ENCODE data around the gene LYSMD3. TPM values are rescaled to one million over a fixed set of nuclear protein-coding genes. Genes with fewer than 3 reads are reported as not detected.

LYSMD3 gene
- total and polyA plus RNA-seq, 5 donors = 10.6 to 34.0 (median 23.5) TPM

GRCh38 chr5:90518661-90519060, 10.7 kb downstream of the LYSMD3 start:
- Histone ChIP-seq H3K4me1 (ENCODE audit: control insufficient read depth, insufficient read depth, low read length) (no peaks in the 10 kb centered on the region), H3K27ac (ENCODE audit: low read length) (no peak overlapping the region), H3K27me3 (ENCODE audit: control insufficient read depth, insufficient read depth) (no peaks in the 10 kb centered on the region), H3K4me3 (ENCODE audit: low read length) (no peak overlapping the region), H3K9me3 (ENCODE audit: control insufficient read depth, low read length) (no peaks in the 10 kb centered on the region)
- ATAC-seq (no peak), DNase-seq (no peak)
- intact Hi-C loops (cut with DNase I) = no loop called here

- no peaks in the 10 kb centered on the region for H3K9me3 ChIP-seq (ENCODE audit: control insufficient read depth, low read length)
- no peak overlapping the region for H3K27ac ChIP-seq (ENCODE audit: low read length)
- WGBS = 81% methylated on average over 3 of the region's 3 CpGs
- no peak for DNase-seq
- H3K4me1 ChIP-seq (ENCODE audit: control insufficient read depth, insufficient read depth, low read length) = no peaks in the 10 kb centered on the region
- H3K27me3 ChIP-seq (ENCODE audit: control insufficient read depth, insufficient read depth) = no peaks in the 10 kb centered on the region
- intact Hi-C loops (cut with DNase I) = no loop called here
- no peak for ATAC-seq
- H3K4me3 ChIP-seq (ENCODE audit: low read length) = no peak overlapping the region
Observed at GRCh38 chr5:90514520-90514919, 14.9 kb downstream of the LYSMD3 start.

GRCh38 chr5:90510438-90510837, 18.9 kb downstream of the LYSMD3 start:
- H3K27ac ChIP-seq (ENCODE audit: low read length) = no peak overlapping the region
- H3K4me3 ChIP-seq (ENCODE audit: low read length) = no peak overlapping the region

GRCh38 chr5:90506221-90506620, 23.2 kb downstream of the LYSMD3 start:
- no peaks in the 10 kb centered on the region for H3K27me3 ChIP-seq (ENCODE audit: control insufficient read depth, insufficient read depth)
- ATAC-seq (no peak), DNase-seq (no peak)
- H3K4me1 ChIP-seq (ENCODE audit: control insufficient read depth, insufficient read depth, low read length) = no peaks in the 10 kb centered on the region
- H3K4me3 ChIP-seq (ENCODE audit: low read length) = no peak overlapping the region
- intact Hi-C loops (cut with DNase I) = no loop called here
- no peak overlapping the region for H3K27ac ChIP-seq (ENCODE audit: low read length)
- H3K9me3 ChIP-seq (ENCODE audit: control insufficient read depth, low read length) = no peaks in the 10 kb centered on the region

More at GRCh38 chr5:90510438-90510837, 18.9 kb downstream of the LYSMD3 start:
- intact Hi-C loops (cut with DNase I) = no loop called here
- H3K9me3 ChIP-seq (ENCODE audit: control insufficient read depth, low read length) = no peaks in the 10 kb centered on the region
- 91% methylated on average over 1 of the region's 1 CpG for WGBS
- ATAC-seq = no peak
- no peak for DNase-seq
- H3K4me1 ChIP-seq (ENCODE audit: control insufficient read depth, insufficient read depth, low read length) = no peaks in the 10 kb centered on the region
- no peaks in the 10 kb centered on the region for H3K27me3 ChIP-seq (ENCODE audit: control insufficient read depth, insufficient read depth)

- H3K4me3 ChIP-seq (ENCODE audit: low read length) = no peak overlapping the region
- no peaks in the 10 kb centered on the region for H3K27me3 ChIP-seq (ENCODE audit: control insufficient read depth, insufficient read depth)
- no peak overlapping the region for H3K27ac ChIP-seq (ENCODE audit: low read length)
- ATAC-seq (no peak), DNase-seq (no peak)
- H3K9me3 ChIP-seq (ENCODE audit: control insufficient read depth, low read length) = no peaks in the 10 kb centered on the region
- intact Hi-C loops (cut with DNase I) = no loop called here
- WGBS = 94% methylated on average over 2 of the region's 2 CpGs
- no peaks in the 10 kb centered on the region for H3K4me1 ChIP-seq (ENCODE audit: control insufficient read depth, insufficient read depth, low read length)
Observed at GRCh38 chr5:90504743-90505142, 24.6 kb downstream of the LYSMD3 start.

GRCh38 chr5:90503596-90503995, 25.8 kb downstream of the LYSMD3 start:
- no peaks in the 10 kb centered on the region for H3K27me3 ChIP-seq (ENCODE audit: control insufficient read depth, insufficient read depth)
- WGBS = 64% methylated on average over 1 of the region's 1 CpG
- H3K4me3 ChIP-seq (ENCODE audit: low read length) = no peak overlapping the region
- H3K4me1 ChIP-seq (ENCODE audit: control insufficient read depth, insufficient read depth, low read length) = no peaks in the 10 kb centered on the region
- ATAC-seq = no peak
- no peaks in the 10 kb centered on the region for H3K9me3 ChIP-seq (ENCODE audit: control insufficient read depth, low read length)
- intact Hi-C loops (cut with DNase I) = no loop called here
- DNase-seq = no peak
- H3K27ac ChIP-seq (ENCODE audit: low read length) = no peak overlapping the region

GRCh38 chr5:90495146-90495545, 34.2 kb downstream of the LYSMD3 start:
- intact Hi-C loops (cut with DNase I) = no loop called here
- DNase-seq = no peak
- H3K27me3 ChIP-seq (ENCODE audit: control insufficient read depth, insufficient read depth) = no peaks in the 10 kb centered on the region
- no peaks in the 10 kb centered on the region for H3K9me3 ChIP-seq (ENCODE audit: control insufficient read depth, low read length)
- no peak overlapping the region for H3K4me3 ChIP-seq (ENCODE audit: low read length)
- no peak overlapping the region for H3K27ac ChIP-seq (ENCODE audit: low read length)
- no peaks in the 10 kb centered on the region for H3K4me1 ChIP-seq (ENCODE audit: control insufficient read depth, insufficient read depth, low read length)
- 91% methylated on average over 1 of the region's 1 CpG for whole genome bisulfite sequencing
- no peak for ATAC-seq

- Histone ChIP-seq H3K4me3 (ENCODE audit: low read length) (no peak overlapping the region), H3K27ac (ENCODE audit: low read length) (no peak overlapping the region), H3K4me1 (ENCODE audit: control insufficient read depth, insufficient read depth, low read length) (no peaks in the 10 kb centered on the region), H3K27me3 (ENCODE audit: control insufficient read depth, insufficient read depth) (no peaks in the 10 kb centered on the region), H3K9me3 (ENCODE audit: control insufficient read depth, low read length) (no peaks in the 10 kb centered on the region)
- intact Hi-C loops (cut with DNase I) = no loop called here
- DNase-seq = no peak
- no peak for ATAC-seq
Observed at GRCh38 chr5:90494043-90494442, 35.3 kb downstream of the LYSMD3 start.

- no peaks in the 10 kb centered on the region for H3K4me1 ChIP-seq (ENCODE audit: control insufficient read depth, insufficient read depth, low read length)
- 43% methylated on average over 2 of the region's 2 CpGs for WGBS
- no peak for DNase-seq
- intact Hi-C loops (cut with DNase I) = no loop called here
- no peaks in the 10 kb centered on the region for H3K9me3 ChIP-seq (ENCODE audit: control insufficient read depth, low read length)
- H3K4me3 ChIP-seq (ENCODE audit: low read length) = no peak overlapping the region
- ATAC-seq = no peak
- H3K27me3 ChIP-seq (ENCODE audit: control insufficient read depth, insufficient read depth) = no peaks in the 10 kb centered on the region
- no peak overlapping the region for H3K27ac ChIP-seq (ENCODE audit: low read length)
Observed at GRCh38 chr5:90488791-90489190, 40.6 kb downstream of the LYSMD3 start.

- Histone ChIP-seq H3K27me3 (ENCODE audit: control insufficient read depth, insufficient read depth) (no peaks in the 10 kb centered on the region), H3K27ac (ENCODE audit: low read length) (no peak overlapping the region), H3K9me3 (ENCODE audit: control insufficient read depth, low read length) (no peaks in the 10 kb centered on the region), H3K4me3 (ENCODE audit: low read length) (no peak overlapping the region), H3K4me1 (ENCODE audit: control insufficient read depth, insufficient read depth, low read length) (no peaks in the 10 kb centered on the region)
- ATAC-seq = no peak
- no peak for DNase-seq
- intact Hi-C loops (cut with DNase I) = no loop called here
- 42% methylated on average over 3 of the region's 3 CpGs for WGBS
Observed at GRCh38 chr5:90484540-90484939, 44.8 kb downstream of the LYSMD3 start.

GRCh38 chr5:90483206-90483605, 46.2 kb downstream of the LYSMD3 start:
- intact Hi-C loops (cut with DNase I) = no loop called here
- Histone ChIP-seq H3K4me1 (ENCODE audit: control insufficient read depth, insufficient read depth, low read length) (no peaks in the 10 kb centered on the region), H3K4me3 (ENCODE audit: low read length) (no peak overlapping the region), H3K9me3 (ENCODE audit: control insufficient read depth, low read length) (no peaks in the 10 kb centered on the region), H3K27ac (ENCODE audit: low read length) (no peak overlapping the region), H3K27me3 (ENCODE audit: control insufficient read depth, insufficient read depth) (no peaks in the 10 kb centered on the region)
- DNase-seq (no peak), ATAC-seq (no peak)
- 87% methylated on average over 8 of the region's 8 CpGs for WGBS

GRCh38 chr5:90480699-90481098, 48.7 kb downstream of the LYSMD3 start:
- intact Hi-C loops (cut with DNase I) = no loop called here
- WGBS = 84% methylated on average over 1 of the region's 1 CpG

More at GRCh38 chr5:90480699-90481098, 48.7 kb downstream of the LYSMD3 start:
- Histone ChIP-seq H3K4me1 (ENCODE audit: control insufficient read depth, insufficient read depth, low read length) (no peaks in the 10 kb centered on the region), H3K27ac (ENCODE audit: low read length) (no peak overlapping the region), H3K9me3 (ENCODE audit: control insufficient read depth, low read length) (no peaks in the 10 kb centered on the region), H3K27me3 (ENCODE audit: control insufficient read depth, insufficient read depth) (no peaks in the 10 kb centered on the region), H3K4me3 (ENCODE audit: low read length) (no peak overlapping the region)
- DNase-seq (no peak), ATAC-seq (no peak)

Measured in right cardiac atrium (tissue), 5 donors.